ENCODE measurements around the gene CA10.

- TF ChIP-seq ZNF274 (IDR thresholded peaks at IDR 0.05; ENCODE audit: low read depth, low read length) (no peak), YY1 (IDR thresholded peaks at IDR 0.05; ENCODE audit: insufficient read depth, insufficient read length) (no peak), SUZ12 (IDR thresholded peaks at IDR 0.05; ENCODE audit: extremely low read depth, insufficient read depth, insufficient read length) (no peak)
Measured at GRCh38 chr17:51647826-51648225, 510.7 kb downstream of the CA10 start.
